Bronchial smooth muscle cell (primary cell): Measurements from ENCODE around the gene WDR88. TPM values are rescaled to one million over a fixed set of nuclear protein-coding genes. Genes with fewer than 3 reads are reported as not detected.

Experiments
- total RNA-seq: library from RNA; depleted of rRNA; stranded (reverse); fragments of >200 nt; gene quantifications from 2 replicates; pipeline ENCODE4 v1.2.1, GENCODE V29; 2014

The WDR88 gene
- 0.17 TPM in 1 of 2 replicates, not detected in the other for total RNA-seq

GRCh38 chr19:33132021-33132420 lies at the start of gene WDR88:
Gene WDR88, plus strand, starts transcription at chr19:33132114. Its CDS starts 56 bp downstream, at chr19:33132170.

DNA sequence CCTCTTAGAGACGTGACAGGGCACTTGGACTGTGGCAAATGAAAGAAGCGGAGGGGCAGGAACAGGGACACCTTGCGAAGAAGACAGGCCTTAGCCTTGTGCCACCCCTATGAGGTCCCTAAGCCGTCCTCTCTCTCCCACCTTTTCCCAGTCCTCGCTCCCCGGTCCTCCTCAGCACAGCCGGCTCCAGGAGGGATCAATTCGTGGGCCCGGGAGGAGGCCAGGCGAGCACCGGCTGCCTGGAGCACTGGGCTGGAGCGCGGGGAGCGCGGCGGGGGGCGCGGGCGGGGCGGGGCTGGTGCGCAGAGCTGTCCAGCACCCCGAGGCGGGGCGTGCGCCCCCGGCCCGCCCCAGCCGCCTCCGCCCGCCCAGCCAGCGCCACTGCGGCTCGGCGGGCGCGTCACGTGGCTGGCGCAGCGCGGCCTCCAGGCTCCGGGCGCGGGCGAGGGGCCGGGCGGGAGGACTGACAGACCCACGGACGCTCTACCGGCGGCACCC lies 62.0 kb downstream of the WDR88 start, which contains the start of gene LRP3:
LRP3 (plus strand) TSS at position 466 of the 498 bp plus-strand sequence. CDS start 456 bp downstream, outside the sequence.

Other genes starting within 250 kb of the WDR88 start
- 7.6 and 8.8 TPM in 2 replicates for gene CEP89, start 160.2 kb upstream of the WDR88 start, total RNA-seq
- gene FAAP24, start 159.9 kb upstream of the WDR88 start, total RNA-seq, result 0.94 and 1.6 TPM in 2 replicates
- 0.79 and 2.1 TPM in 2 replicates for gene RHPN2, start 67.2 kb upstream of the WDR88 start, total RNA-seq
- 5.7 and 6.5 TPM in 2 replicates for gene GPATCH1, start 50.9 kb upstream of the WDR88 start, total RNA-seq
- 21.9 and 30.6 TPM in 2 replicates for gene LRP3, start 62.2 kb downstream of the WDR88 start, total RNA-seq
- not detected in 2 replicates for gene SLC7A10, start 93.7 kb downstream of the WDR88 start, total RNA-seq
- gene CEBPA, start 170.4 kb downstream of the WDR88 start, total RNA-seq, result 0.32 and 0.77 TPM in 2 replicates
- gene CEBPG, start 241.6 kb downstream of the WDR88 start, total RNA-seq, result 16.4 and 21.6 TPM in 2 replicates